Raji (cell line): Measurements from ENCODE around the gene GRAMD1B.

Experiments used
- POLR2A ChIP-seq: IDR thresholded peaks from 2 replicates; pipeline ENCODE4 v1.6.1; 2011; ENCODE audit warnings: low read depth, low read length, control low read depth; ENCODE audit not compliant: insufficient read depth

The GRAMD1B gene

GRCh38 chr11:123545726-123546270 lies 115.7 kb downstream of the GRAMD1B start:
- TF ChIP-seq POLR2A = no peak

GRCh38 chr11:123546515-123546914 lies 116.4 kb downstream of the GRAMD1B start:
- no peak for TF ChIP-seq POLR2A

GRCh38 chr11:123547180-123547579 lies 117.1 kb downstream of the GRAMD1B start:
- no peak for TF ChIP-seq POLR2A

- no peak for TF ChIP-seq POLR2A
Observed at GRCh38 chr11:123548774-123549173, 118.7 kb downstream of the GRAMD1B start.

GRCh38 chr11:123549926-123550917 lies 120.2 kb downstream of the GRAMD1B start:
- TF ChIP-seq POLR2A = no peak

- no peak for TF ChIP-seq POLR2A
Observed at GRCh38 chr11:123551079-123551478, 121.0 kb downstream of the GRAMD1B start.

GRCh38 chr11:123556633-123557032 lies 126.6 kb downstream of the GRAMD1B start:
- no peak for TF ChIP-seq POLR2A

- no peak for TF ChIP-seq POLR2A
Observed at GRCh38 chr11:123558536-123559315, 128.7 kb downstream of the GRAMD1B start.

GRCh38 chr11:123559523-123559955 lies 129.5 kb downstream of the GRAMD1B start:
- TF ChIP-seq POLR2A = no peak

GRCh38 chr11:123560006-123560405 lies 129.9 kb downstream of the GRAMD1B start:
- TF ChIP-seq POLR2A = no peak

GRCh38 chr11:123561431-123561800 lies 131.3 kb downstream of the GRAMD1B start:
- TF ChIP-seq POLR2A = no peak

GRCh38 chr11:123562158-123562557 lies 132.1 kb downstream of the GRAMD1B start:
- TF ChIP-seq POLR2A = no peak

GRCh38 chr11:123562829-123563228 lies 132.8 kb downstream of the GRAMD1B start:
- TF ChIP-seq POLR2A = no peak

GRCh38 chr11:123564221-123564620 lies 134.2 kb downstream of the GRAMD1B start:
- TF ChIP-seq POLR2A = no peak

GRCh38 chr11:123566852-123567251 lies 136.8 kb downstream of the GRAMD1B start:
- TF ChIP-seq POLR2A = no peak
